Measurements from ENCODE around the gene BTD.

- TF ChIP-seq ATF3 (IDR thresholded peaks at IDR 0.05) (no peak), YY1 (IDR thresholded peaks at IDR 0.05) (no peak), CTCF (IDR thresholded peaks at IDR 0.05; ENCODE audit: low read depth, low read length, missing input control) (no peak), RAD21 (IDR thresholded peaks at IDR 0.05) (no peak), EGR1 (IDR thresholded peaks at IDR 0.05; ENCODE audit: low read depth in 2 of 2) (no peak), GABPA (IDR thresholded peaks at IDR 0.05 in 1 of 2, conservative IDR thresholded peaks at IDR 0.05 in 1 of 2) (no peak), ZBTB33 (IDR thresholded peaks at IDR 0.05) (no peak)
These were observed 45.0 kb upstream of the BTD start for GRCh38 chr3:15556512-15556911.

Measured in liver (tissue), 3 donors.